SK-N-SH treated with all-trans-retinoic acid at 6 μM for 48 hours (cell line): ENCODE data around the gene SYNJ1.
A peak's percentile ranks its signal among the peaks of the same experiment; 100 is the strongest.

Source experiments
- ATAC-seq: fragments of 200-7000 bp; cut with Tn5 transposase; 3 replicates; pipeline ENCODE4 v1.9.1; 2020; ENCODE audit warnings: mild to moderate bottlenecking, moderate library complexity
- ARNTL ChIP-seq: fragments of 450-650 bp; formaldehyde crosslinking; IDR thresholded peaks from 2 replicates; pipeline ENCODE4 v1.5.0; 2020; ENCODE audit warnings: low read depth, mild to moderate bottlenecking, moderate library complexity, borderline replicate concordance
- BACH2 ChIP-seq: fragments of 250-450 bp; sonication (Bioruptor Pico); IDR thresholded peaks from 2 replicates; pipeline ENCODE4 v1.9.0; 2021; ENCODE audit warnings: mild to moderate bottlenecking, borderline replicate concordance
- CSDC2 ChIP-seq: fragments of 250-450 bp; sonication (Bioruptor Pico); IDR thresholded peaks from 2 replicates; pipeline ENCODE4 v1.5.0; 2020; ENCODE audit warnings: mild to moderate bottlenecking, moderate library complexity
- CSRNP3 ChIP-seq: fragments of 250-450 bp; sonication (Bioruptor Pico); IDR thresholded peaks from 2 replicates; pipeline ENCODE4 v1.5.1; 2021; ENCODE audit warnings: mild to moderate bottlenecking, moderate library complexity
- ESRRG ChIP-seq: fragments of 250-450 bp; sonication (Bioruptor Pico); IDR thresholded peaks from 2 replicates; pipeline ENCODE4 v1.6.1; 2021; ENCODE audit warnings: mild to moderate bottlenecking
- GLIS3 ChIP-seq: fragments of 250-450 bp; sonication (Bioruptor Pico); IDR thresholded peaks from 2 replicates; pipeline ENCODE4 v1.5.0; 2020; ENCODE audit warnings: mild to moderate bottlenecking, moderate library complexity
- ISL1 ChIP-seq: fragments of 250-450 bp; sonication (Bioruptor Pico); IDR thresholded peaks from 2 replicates; pipeline ENCODE4 v2.1.2; 2022; ENCODE audit warnings: mild to moderate bottlenecking, moderate library complexity
- OSR1 ChIP-seq: fragments of 250-450 bp; sonication (Bioruptor Pico); IDR thresholded peaks from 2 replicates; pipeline ENCODE4 v1.8.0; 2022; ENCODE audit warnings: moderate library complexity, mild to moderate bottlenecking, inconsistent platforms
- PATZ1 ChIP-seq: fragments of 250-450 bp; sonication (Bioruptor Pico); IDR thresholded peaks from 2 replicates; pipeline ENCODE4 v1.8.0; 2020; ENCODE audit warnings: mild to moderate bottlenecking, moderate library complexity, borderline replicate concordance
- POU6F1 ChIP-seq: fragments of 250-450 bp; sonication (Bioruptor Pico); IDR thresholded peaks from 2 replicates; pipeline ENCODE4 v1.8.0; 2021; ENCODE audit warnings: low read depth, mild to moderate bottlenecking, moderate library complexity, borderline replicate concordance
- PPARA ChIP-seq: fragments of 250-450 bp; sonication (Bioruptor Pico); IDR thresholded peaks from 2 replicates; pipeline ENCODE4 v1.5.0; 2020; ENCODE audit warnings: mild to moderate bottlenecking, borderline replicate concordance
- RARB ChIP-seq: fragments of 250-450 bp; sonication (Bioruptor Pico); IDR thresholded peaks from 2 replicates; pipeline ENCODE4 v1.8.0; 2021; ENCODE audit warnings: mild to moderate bottlenecking, moderate library complexity
- TCF4 ChIP-seq: fragments of 250-450 bp; sonication (Bioruptor Pico); IDR thresholded peaks from 2 replicates; pipeline ENCODE4 v1.8.0; 2021; ENCODE audit warnings: mild to moderate bottlenecking, moderate library complexity, borderline replicate concordance
- TOX ChIP-seq: fragments of 250-450 bp; sonication (Bioruptor Pico); IDR thresholded peaks from 2 replicates; pipeline ENCODE4 v1.8.0; 2021; ENCODE audit warnings: mild to moderate bottlenecking, moderate library complexity, borderline replicate concordance
- TSHZ2 ChIP-seq: fragments of 250-450 bp; sonication (Bioruptor Pico); IDR thresholded peaks from 2 replicates; pipeline ENCODE4 v1.5.0; 2020; ENCODE audit warnings: mild to moderate bottlenecking, moderate library complexity
- ZC3H10 ChIP-seq: fragments of 250-450 bp; sonication (Bioruptor Pico); IDR thresholded peaks from 2 replicates; pipeline ENCODE4 v1.5.1; 2021; ENCODE audit warnings: mild to moderate bottlenecking, moderate library complexity
- ZFP3 ChIP-seq: fragments of 250-450 bp; sonication (Bioruptor Pico); IDR thresholded peaks from 2 replicates; pipeline ENCODE4 v1.5.0; 2020; ENCODE audit warnings: mild to moderate bottlenecking, moderate library complexity
- ZFP30 ChIP-seq: fragments of 450-650 bp; formaldehyde crosslinking; IDR thresholded peaks from 2 replicates; pipeline ENCODE4 v1.5.0; 2022; ENCODE audit warnings: mild to moderate bottlenecking, moderate library complexity
- ZNF565 ChIP-seq: fragments of 450-650 bp; formaldehyde crosslinking; conservative IDR thresholded peaks from 2 replicates; pipeline ENCODE4 v1.5.0; 2020; ENCODE audit warnings: low read depth, mild to moderate bottlenecking, moderate library complexity
- ZNF8 ChIP-seq: fragments of 450-650 bp; formaldehyde crosslinking; IDR thresholded peaks from 2 replicates; pipeline ENCODE4 v1.5.0; 2020; ENCODE audit warnings: mild to moderate bottlenecking, moderate library complexity

SYNJ1 gene

GRCh38 chr21:32727687-32728455 lies at the start of gene SYNJ1:
Gene SYNJ1, minus strand, starts transcription at chr21:32728013. Its CDS starts 1,118 bp downstream, at chr21:32726895.
- peak; percentile 93 for ATAC-seq
- no peak for TF ChIP-seq TOX (CRISPR knock-in tag)
- TF ChIP-seq PPARA (CRISPR knock-in tag): no peak
- no peak for TF ChIP-seq RARB (CRISPR knock-in tag)
- TF ChIP-seq BACH2: no peak
- peak; percentile 4; the same call in 1 of the 2 replicates for TF ChIP-seq ZNF8
- TF ChIP-seq PATZ1: peak; percentile 87
- TF ChIP-seq ESRRG: no peak
- no peak for TF ChIP-seq TSHZ2 (CRISPR knock-in tag)
- peak; percentile 16; the same call in 1 of the 2 replicates for TF ChIP-seq ZFP3
- no peak for TF ChIP-seq ZFP30

- no peak for ATAC-seq
- TF ChIP-seq ZNF565 (CRISPR knock-in tag) (no peak), ARNTL (CRISPR knock-in tag) (no peak), PATZ1 (no peak)
Observed at GRCh38 chr21:32777269-32777668, 49.5 kb upstream of the SYNJ1 start.

GRCh38 chr21:32776743-32777142 lies 48.9 kb upstream of the SYNJ1 start:
- no peak for ATAC-seq

More at GRCh38 chr21:32776743-32777142, 48.9 kb upstream of the SYNJ1 start:
- TF ChIP-seq ZFP30: no peak
- no peak for TF ChIP-seq ESRRG
- TF ChIP-seq PATZ1: no peak
- no peak for TF ChIP-seq ISL1
- no peak for TF ChIP-seq CSRNP3 (CRISPR knock-in tag)
- no peak for TF ChIP-seq ZNF565 (CRISPR knock-in tag)
- TF ChIP-seq TCF4 (CRISPR knock-in tag): no peak
- no peak for TF ChIP-seq OSR1 (CRISPR knock-in tag)
- no peak for TF ChIP-seq ZC3H10 (CRISPR knock-in tag)
- TF ChIP-seq GLIS3 (CRISPR knock-in tag): no peak
- no peak for TF ChIP-seq POU6F1 (CRISPR knock-in tag)
- TF ChIP-seq TSHZ2 (CRISPR knock-in tag): no peak
- TF ChIP-seq ARNTL (CRISPR knock-in tag): no peak
- TF ChIP-seq CSDC2 (CRISPR knock-in tag): no peak
- TF ChIP-seq BACH2: no peak
- no peak for TF ChIP-seq PPARA (CRISPR knock-in tag)
- no peak for TF ChIP-seq TOX (CRISPR knock-in tag)
